ENCODE results near the gene ORC1. TPM values are rescaled to one million over a fixed set of nuclear protein-coding genes. Genes with fewer than 3 reads are reported as not detected.

ORC1 gene
- total and polyA plus RNA-seq, 2 of the 8 experiments (the other 6 are each of a cell fraction or from before 2014, with no cell fraction given): 36.9 to 49.0 TPM

DNA sequence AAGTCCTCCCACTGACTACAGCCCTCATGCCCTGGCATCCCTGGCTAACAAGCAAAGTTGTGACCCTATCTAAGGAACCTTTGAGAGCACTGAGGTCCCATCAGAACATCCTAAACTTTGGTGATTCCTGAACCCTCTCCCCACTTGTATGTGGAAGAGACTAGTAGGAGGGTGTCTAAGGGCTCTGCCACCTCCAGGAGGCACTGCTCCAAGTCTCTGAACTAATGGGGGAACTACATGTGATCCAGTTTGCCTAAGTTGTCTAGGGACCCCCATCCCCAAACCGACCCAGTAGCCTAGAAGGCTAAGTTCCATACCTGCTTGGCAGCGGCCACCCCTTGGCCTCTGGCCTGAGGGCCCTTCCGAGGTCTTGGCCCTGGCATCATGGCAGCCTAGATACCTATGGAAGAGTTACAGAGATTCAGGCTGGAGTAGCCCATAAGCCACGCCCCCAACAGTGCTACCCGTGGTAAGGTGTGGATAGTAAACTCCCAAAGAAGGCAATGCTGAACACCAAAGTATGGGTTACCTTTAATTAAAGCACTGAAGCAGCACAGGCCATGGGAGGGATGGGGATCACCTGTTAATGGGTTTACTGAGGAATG, 39.9 kb downstream of the ORC1 start:
- WGBS, 2 experiments (ENCODE audit: extremely low coverage in 1 of 2, insufficient coverage in 1 of 2, insufficient read length in 1 of 2, insufficient replicate concordance in 2 of 2, low coverage in 1 of 2, low lambda C conversion rate in 2 of 2, missing lambda C conversion rate in 1 of 2): 86% methylated on average over 5 of the region's 5 CpGs; no CpG with 5 or more reads in 1 of the 2 experiments
- Histone ChIP-seq H3K9ac (replicated peaks in 1 of 4; ENCODE audit: extremely low read depth in 1 of 4, low read depth in 3 of 4, low read length in 3 of 4) (no peak overlapping the region), H3K79me1 (ENCODE audit: low read depth, low read length) (peaks cover 9% of the 10 kb centered on the region; the same call in 1 of the 2 replicates), H2BK20ac (ENCODE audit: low read length) (no peak overlapping the region), H4K8ac (ENCODE audit: extremely low read depth, insufficient read depth, low read length) (no peak overlapping the region), H2BK15ac (ENCODE audit: low read length) (no peak overlapping the region), H3K36me3 (ENCODE audit: control insufficient read depth in 2 of 4, insufficient read depth in 4 of 4, low read length in 3 of 4) (peaks cover 7 to 30% (median 19%) of the 10 kb centered on the region in 4 experiments; a peak in 6 of 8 replicates), H3K79me2 (ENCODE audit: control insufficient read depth in 1 of 2, insufficient read depth in 2 of 2, low read length in 2 of 2) (peaks cover 0 to 5% of the 10 kb centered on the region in 2 experiments; a peak in 1 of 4 replicates), H3K4me3 (ENCODE audit: extremely low read depth in 1 of 4, insufficient read depth in 2 of 4, low read depth in 3 of 4, low read length in 4 of 4) (peak overlapping the region in 2 of 4 experiments; percentile 86 to 92; a peak in 2 of 8 replicates), H3K23ac (ENCODE audit: insufficient read length) (no peak overlapping the region), H4K91ac (replicated peaks; ENCODE audit: insufficient read length, low read length) (no peak overlapping the region), H3K23me2 (ENCODE audit: low read depth, low read length) (peaks cover 12% of the 10 kb centered on the region), H2BK12ac (ENCODE audit: low read depth, low read length) (no peak overlapping the region), H3K14ac (ENCODE audit: insufficient read length) (no peak overlapping the region), H2AFZ (ENCODE audit: low read length) (no peak overlapping the region), H3K9me3 (ENCODE audit: insufficient read depth in 2 of 2, low read depth in 1 of 2, low read length in 1 of 2) (no peaks in the 10 kb centered on the region), H3K4me2 (ENCODE audit: insufficient read depth in 1 of 2, low read depth in 2 of 2, low read length in 2 of 2) (peak overlapping the region; percentile 86 to 99; a peak in 3 of 4 replicates), H4K5ac (ENCODE audit: insufficient read length, low read depth, low read length) (no peak overlapping the region), H2BK120ac (replicated peaks; ENCODE audit: low read depth, low read length) (no peak overlapping the region), H3K56ac (replicated peaks; ENCODE audit: insufficient read length, low read depth, low read length) (no peak overlapping the region), H4K20me1 (replicated peaks in 1 of 2; ENCODE audit: control insufficient read depth in 1 of 2, insufficient read depth in 2 of 2, low read length in 2 of 2) (peaks cover 3 to 9% of the 10 kb centered on the region in 2 experiments), H3K27ac (ENCODE audit: low read depth, low read length) (no peak overlapping the region), H3K4ac (replicated peaks; ENCODE audit: insufficient read length, low read depth, low read length) (no peak overlapping the region), H3K27me3 (replicated peaks in 1 of 4; ENCODE audit: control insufficient read depth in 3 of 4, extremely low read depth in 1 of 4, insufficient read depth in 3 of 4, low read length in 3 of 4) (no peaks in the 10 kb centered on the region), H2BK5ac (ENCODE audit: low read depth, low read length) (no peak overlapping the region), H2AK5ac (ENCODE audit: low read depth, low read length) (no peak overlapping the region), H3K18ac (ENCODE audit: extremely low read depth, low read length) (no peak overlapping the region), H3K4me1 (replicated peaks in 1 of 4; ENCODE audit: control insufficient read depth in 3 of 4, insufficient read depth in 4 of 4, low read length in 3 of 4) (peaks cover 0 to 9% (median 5%) of the 10 kb centered on the region in 4 experiments)
- no peak for TF ChIP-seq EP300 (IDR thresholded peaks at IDR 0.05; ENCODE audit: borderline replicate concordance in 1 of 2, low read depth in 2 of 2, low read length in 2 of 2)
- TF ChIP-seq, protein P1, sequence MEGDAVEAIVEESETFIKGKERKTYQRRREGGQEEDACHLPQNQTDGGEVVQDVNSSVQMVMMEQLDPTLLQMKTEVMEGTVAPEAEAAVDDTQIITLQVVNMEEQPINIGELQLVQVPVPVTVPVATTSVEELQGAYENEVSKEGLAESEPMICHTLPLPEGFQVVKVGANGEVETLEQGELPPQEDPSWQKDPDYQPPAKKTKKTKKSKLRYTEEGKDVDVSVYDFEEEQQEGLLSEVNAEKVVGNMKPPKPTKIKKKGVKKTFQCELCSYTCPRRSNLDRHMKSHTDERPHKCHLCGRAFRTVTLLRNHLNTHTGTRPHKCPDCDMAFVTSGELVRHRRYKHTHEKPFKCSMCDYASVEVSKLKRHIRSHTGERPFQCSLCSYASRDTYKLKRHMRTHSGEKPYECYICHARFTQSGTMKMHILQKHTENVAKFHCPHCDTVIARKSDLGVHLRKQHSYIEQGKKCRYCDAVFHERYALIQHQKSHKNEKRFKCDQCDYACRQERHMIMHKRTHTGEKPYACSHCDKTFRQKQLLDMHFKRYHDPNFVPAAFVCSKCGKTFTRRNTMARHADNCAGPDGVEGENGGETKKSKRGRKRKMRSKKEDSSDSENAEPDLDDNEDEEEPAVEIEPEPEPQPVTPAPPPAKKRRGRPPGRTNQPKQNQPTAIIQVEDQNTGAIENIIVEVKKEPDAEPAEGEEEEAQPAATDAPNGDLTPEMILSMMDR (IDR thresholded peaks at IDR 0.05; ENCODE audit: control extremely low read depth in 1 of 3, insufficient read depth in 1 of 3, low read depth in 1 of 3, low read length in 3 of 3): peak; percentile 9 to 40 (median 11); a peak in 2 of 4 replicates
- POLR2A ChIA-PET (ENCODE audit: partially characterized antibody): interaction anchor here (3.8 kb wide), 1 partner anchor 13 kb away, joined by 20 read pairs; no protein-coding TSS in a partner anchor
- no peak for DNase-seq (ENCODE audit: low read depth in 1 of 2, low spot score in 2 of 2)
- FAIRE-seq: no peak
- CTCF ChIA-PET (ENCODE audit: partially characterized antibody): interaction anchor here (0.6 to 1.0 kb wide), 3 partner anchors 13 to 16 kb away, joined by 3 to 4 read pairs (median 3); no protein-coding TSS in a partner anchor
